Ishikawa (cell line): ENCODE results near the gene TP53BP2.

Experiments
- CEBPB ChIP-seq: IDR thresholded peaks from 2 replicates; pipeline ENCODE4 v1.6.1; 2012
- CREB1 ChIP-seq: IDR thresholded peaks from 2 replicates; pipeline ENCODE4 v1.6.1; 2012; ENCODE audit warnings: low read depth
- EGR1 ChIP-seq: IDR thresholded peaks from 2 replicates; pipeline ENCODE4 v1.6.1; 2012
- EP300 ChIP-seq: IDR thresholded peaks from 2 replicates; pipeline ENCODE4 v1.6.1; 2012; ENCODE audit warnings: borderline replicate concordance
- NFIC ChIP-seq: IDR thresholded peaks from 2 replicates; pipeline ENCODE4 v1.6.1; 2012
- RAD21 ChIP-seq: IDR thresholded peaks from 2 replicates; pipeline ENCODE4 v1.6.1; 2012; ENCODE audit warnings: low read depth
- TAF1 ChIP-seq: IDR thresholded peaks from 2 replicates; pipeline ENCODE4 v1.6.1; 2012; ENCODE audit warnings: low read depth, mild to moderate bottlenecking
- TCF12 ChIP-seq: IDR thresholded peaks from 2 replicates; pipeline ENCODE4 v1.6.1; 2012; ENCODE audit warnings: low read depth
- TEAD4 ChIP-seq: IDR thresholded peaks from 2 replicates; pipeline ENCODE4 v1.6.1; 2012
- YY1 ChIP-seq: IDR thresholded peaks from 2 replicates; pipeline ENCODE4 v1.6.1; 2012; ENCODE audit warnings: low read depth
- TF ChIP-seq, protein P1 (sequence below): IDR thresholded peaks from 2 replicates; pipeline ENCODE4 v1.6.1; 2012
- TF ChIP-seq, protein P2 (sequence below): IDR thresholded peaks from 2 replicates; pipeline ENCODE4 v1.6.1; 2012; ENCODE audit warnings: low read depth, mild to moderate bottlenecking

DNA sequence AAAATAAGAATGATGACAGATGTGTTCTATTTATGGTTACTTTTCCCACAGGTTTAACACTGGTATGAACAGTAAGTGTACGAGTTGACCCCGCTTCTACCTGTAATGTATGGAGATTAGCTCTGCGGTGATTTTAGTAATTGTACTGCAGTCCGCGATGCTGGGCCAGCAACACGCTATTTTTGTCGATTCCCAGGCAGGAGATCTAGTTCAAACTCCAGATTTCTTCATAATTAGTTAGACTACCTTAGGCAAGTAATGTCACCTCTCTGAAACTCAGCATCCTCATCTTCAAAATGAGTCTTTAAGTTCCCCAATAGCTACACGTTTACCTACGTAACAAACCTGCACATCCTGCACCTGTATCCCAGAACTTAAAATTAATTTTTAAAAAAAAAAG is 21.5 kb downstream of the TP53BP2 start:
- TF ChIP-seq TAF1 (no peak), EP300 (no peak), TEAD4 (no peak), CREB1 (no peak), RAD21 (no peak), EGR1 (no peak), YY1 (no peak), CEBPB (no peak), TCF12 (no peak), NFIC (no peak)
- TF ChIP-seq, protein P1, sequence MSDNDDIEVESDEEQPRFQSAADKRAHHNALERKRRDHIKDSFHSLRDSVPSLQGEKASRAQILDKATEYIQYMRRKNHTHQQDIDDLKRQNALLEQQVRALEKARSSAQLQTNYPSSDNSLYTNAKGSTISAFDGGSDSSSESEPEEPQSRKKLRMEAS, result no peak
- TF ChIP-seq, protein P2, sequence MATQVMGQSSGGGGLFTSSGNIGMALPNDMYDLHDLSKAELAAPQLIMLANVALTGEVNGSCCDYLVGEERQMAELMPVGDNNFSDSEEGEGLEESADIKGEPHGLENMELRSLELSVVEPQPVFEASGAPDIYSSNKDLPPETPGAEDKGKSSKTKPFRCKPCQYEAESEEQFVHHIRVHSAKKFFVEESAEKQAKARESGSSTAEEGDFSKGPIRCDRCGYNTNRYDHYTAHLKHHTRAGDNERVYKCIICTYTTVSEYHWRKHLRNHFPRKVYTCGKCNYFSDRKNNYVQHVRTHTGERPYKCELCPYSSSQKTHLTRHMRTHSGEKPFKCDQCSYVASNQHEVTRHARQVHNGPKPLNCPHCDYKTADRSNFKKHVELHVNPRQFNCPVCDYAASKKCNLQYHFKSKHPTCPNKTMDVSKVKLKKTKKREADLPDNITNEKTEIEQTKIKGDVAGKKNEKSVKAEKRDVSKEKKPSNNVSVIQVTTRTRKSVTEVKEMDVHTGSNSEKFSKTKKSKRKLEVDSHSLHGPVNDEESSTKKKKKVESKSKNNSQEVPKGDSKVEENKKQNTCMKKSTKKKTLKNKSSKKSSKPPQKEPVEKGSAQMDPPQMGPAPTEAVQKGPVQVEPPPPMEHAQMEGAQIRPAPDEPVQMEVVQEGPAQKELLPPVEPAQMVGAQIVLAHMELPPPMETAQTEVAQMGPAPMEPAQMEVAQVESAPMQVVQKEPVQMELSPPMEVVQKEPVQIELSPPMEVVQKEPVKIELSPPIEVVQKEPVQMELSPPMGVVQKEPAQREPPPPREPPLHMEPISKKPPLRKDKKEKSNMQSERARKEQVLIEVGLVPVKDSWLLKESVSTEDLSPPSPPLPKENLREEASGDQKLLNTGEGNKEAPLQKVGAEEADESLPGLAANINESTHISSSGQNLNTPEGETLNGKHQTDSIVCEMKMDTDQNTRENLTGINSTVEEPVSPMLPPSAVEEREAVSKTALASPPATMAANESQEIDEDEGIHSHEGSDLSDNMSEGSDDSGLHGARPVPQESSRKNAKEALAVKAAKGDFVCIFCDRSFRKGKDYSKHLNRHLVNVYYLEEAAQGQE, result no peak
